ENCODE measurements around the gene CDAN1.
"Not testable (repeated sequence)": the region's sequence is repeated elsewhere in the genome, so short reads cannot be mapped to it uniquely, and the experiment has no call there.

CDAN1 gene

DNA sequence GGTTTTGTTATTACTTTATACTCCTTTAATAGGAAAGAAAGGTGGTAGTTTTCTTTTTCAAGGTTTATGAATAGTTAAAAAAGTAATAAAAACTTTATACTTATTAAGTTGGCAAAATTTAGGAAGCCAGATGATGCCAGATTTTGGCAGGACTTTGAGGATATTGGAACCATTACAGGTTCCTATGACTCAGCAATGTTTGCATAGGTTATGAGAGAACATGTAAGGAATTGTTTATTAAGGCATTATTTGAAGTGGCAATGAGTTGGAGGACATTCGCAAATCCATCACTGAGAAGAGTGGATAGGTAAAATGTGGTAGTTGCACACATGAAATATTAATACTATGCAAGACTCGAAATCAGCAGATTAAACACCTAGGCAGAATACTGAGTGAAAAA is 29.9 kb downstream of the CDAN1 start:
- DNase-seq (ENCODE audit: low read depth) = no peak

- no peak for DNase-seq (ENCODE audit: low read depth)
These were observed 31.6 kb downstream of the CDAN1 start for GRCh38 chr15:42705336-42705735.

- peak; percentile 43 for DNase-seq (ENCODE audit: low read depth)
These were observed 32.4 kb downstream of the CDAN1 start for GRCh38 chr15:42704492-42704926.

- no peak for DNase-seq (ENCODE audit: low read depth)
These were observed 40.3 kb downstream of the CDAN1 start for GRCh38 chr15:42696626-42697025.

- no peak for DNase-seq (ENCODE audit: low read depth)
These were observed 41.3 kb downstream of the CDAN1 start for GRCh38 chr15:42695527-42696071.

DNA sequence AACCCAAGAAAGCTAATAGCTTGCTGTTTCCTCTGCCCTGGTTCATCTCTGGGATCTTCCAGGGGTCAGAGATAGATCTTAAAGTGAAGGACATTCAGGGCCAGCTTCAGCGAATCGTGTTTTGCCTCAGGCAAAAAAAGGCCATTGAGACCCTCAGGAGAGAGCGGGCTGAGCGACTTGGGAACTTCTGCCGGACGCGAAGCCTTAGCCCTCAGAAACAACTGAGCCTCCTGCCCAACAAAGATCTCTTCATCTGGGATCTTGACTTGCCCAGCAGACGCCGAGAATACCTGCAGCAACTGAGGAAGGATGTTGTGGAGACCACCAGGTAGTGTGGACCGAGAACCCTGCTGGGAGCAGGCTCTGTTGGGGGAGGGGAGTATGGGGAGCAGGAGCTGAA is 42.5 kb downstream of the CDAN1 start:
- DNase-seq (ENCODE audit: low read depth) = no peak

- no peak for DNase-seq (ENCODE audit: low read depth)
These were observed 43.0 kb downstream of the CDAN1 start for GRCh38 chr15:42693942-42694341.

DNA sequence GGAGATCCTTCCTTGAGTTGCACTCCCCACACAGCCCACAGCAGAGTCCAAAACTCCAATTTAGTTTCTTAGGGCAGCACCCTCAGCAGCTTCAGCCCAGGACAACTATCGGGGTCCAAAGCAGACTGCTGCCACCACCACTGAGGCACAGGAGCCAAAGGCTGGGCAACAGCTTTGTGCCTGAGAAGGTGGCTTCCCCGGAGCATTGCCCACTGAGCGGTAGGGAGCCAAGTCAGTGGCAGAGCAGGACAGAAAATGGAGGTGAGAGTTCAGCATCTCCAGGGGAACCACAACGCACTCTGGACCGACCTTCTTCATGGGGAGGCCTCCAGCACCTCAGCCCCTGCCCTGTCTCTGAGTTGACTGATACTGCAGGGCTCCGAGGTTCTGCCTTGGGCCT is 43.4 kb downstream of the CDAN1 start:
- no peak for DNase-seq (ENCODE audit: low read depth)

DNA sequence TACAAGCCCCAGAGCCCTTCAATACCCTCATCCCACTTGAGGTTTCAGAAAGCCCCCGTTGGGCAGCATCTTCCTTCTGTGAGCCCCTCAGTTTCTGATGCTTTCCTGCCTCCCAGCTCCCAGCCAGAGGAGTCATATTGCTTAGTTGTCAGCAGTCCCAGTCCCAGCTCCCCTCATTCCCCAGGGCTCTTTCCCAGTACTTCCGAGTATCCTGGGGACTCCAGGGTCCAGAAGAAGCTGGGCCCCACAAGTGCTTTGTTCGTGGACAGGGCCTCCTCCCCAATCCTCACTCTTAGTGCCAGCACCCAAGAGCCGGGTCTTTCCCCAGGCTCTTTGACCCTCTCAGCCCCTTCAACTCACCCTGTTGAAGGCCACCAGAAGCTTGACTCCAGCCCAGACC is 43.9 kb downstream of the CDAN1 start:
- DNase-seq (ENCODE audit: low read depth) = no peak

DNA sequence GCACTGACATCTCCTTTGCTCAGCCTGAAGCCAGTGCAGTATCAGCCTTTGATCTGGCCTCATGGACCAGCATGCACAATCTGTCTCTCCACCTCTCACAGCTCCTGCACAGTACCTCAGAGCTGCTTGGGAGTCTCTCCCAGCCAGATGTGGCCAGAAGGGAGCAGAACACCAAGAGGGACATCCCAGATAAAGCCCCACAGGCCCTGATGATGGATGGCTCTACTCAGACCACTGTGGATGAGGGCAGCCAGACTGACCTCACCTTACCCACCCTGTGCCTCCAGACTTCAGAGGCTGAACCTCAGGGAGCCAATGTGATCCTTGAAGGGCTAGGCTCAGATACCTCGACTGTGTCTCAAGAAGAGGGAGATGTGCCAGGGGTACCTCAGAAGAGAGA is 44.4 kb downstream of the CDAN1 start:
- no peak for DNase-seq (ENCODE audit: low read depth)

DNA sequence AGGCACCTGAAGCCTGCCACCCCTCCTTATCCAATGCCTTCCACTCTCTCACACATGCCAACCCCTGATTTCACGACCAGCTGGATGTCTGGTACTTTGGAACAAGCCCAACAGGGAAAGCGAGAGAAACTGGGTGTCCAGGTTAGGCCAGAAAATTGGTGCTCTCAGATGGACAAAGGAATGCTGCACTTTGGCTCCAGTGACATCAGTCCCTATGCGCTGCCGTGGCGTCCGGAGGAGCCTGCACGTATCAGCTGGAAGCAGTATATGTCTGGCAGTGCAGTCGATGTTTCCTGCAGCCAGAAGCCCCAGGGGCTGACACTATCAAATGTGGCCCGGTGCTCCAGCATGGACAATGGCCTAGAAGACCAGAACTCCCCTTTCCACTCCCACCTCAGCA is 45.2 kb downstream of the CDAN1 start:
- DNase-seq (ENCODE audit: low read depth) = no peak

DNA sequence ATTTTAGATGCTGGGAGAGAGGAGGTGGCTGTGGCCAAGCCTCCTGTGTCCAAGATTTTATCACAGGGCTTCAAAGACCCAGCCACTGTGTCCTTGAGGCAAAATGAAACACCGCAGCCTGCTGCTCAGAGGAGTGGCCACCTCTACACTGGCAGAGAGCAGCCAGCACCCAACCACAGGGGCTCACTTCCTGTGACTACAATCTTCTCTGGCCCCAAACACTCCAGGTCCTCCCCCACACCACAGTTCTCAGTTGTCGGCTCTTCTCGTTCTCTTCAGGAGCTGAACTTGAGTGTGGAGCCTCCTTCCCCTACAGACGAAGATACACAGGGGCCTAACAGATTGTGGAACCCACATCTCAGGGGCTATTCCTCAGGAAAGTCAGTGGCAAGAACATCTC is 45.6 kb downstream of the CDAN1 start:
- DNase-seq (ENCODE audit: low read depth) = no peak

- DNase-seq (ENCODE audit: low read depth) = no peak
These were observed 48.6 kb downstream of the CDAN1 start for GRCh38 chr15:42688301-42688700.

DNA sequence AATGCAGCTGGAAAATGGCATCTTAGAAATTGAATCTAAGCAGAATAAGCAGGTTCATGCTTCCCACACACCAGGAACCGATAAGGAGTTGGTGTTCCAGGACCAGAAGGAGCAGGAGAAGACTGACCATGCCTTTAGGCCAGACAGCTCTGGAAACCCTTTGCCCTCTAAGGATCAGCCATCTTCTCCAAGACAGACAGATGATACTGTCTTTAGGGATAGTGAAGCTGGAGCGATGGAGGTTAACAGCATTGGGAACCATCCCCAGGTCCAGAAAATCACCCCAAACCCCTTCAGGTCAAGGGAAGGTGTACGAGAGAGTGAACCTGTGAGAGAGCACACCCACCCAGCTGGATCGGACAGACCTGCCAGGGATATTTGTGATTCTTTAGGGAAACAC is 49.2 kb downstream of the CDAN1 start:
- DNase-seq (ENCODE audit: low read depth) = no peak

GRCh38 chr15:42686281-42686680 is 50.6 kb downstream of the CDAN1 start:
- no peak for DNase-seq (ENCODE audit: low read depth)

GRCh38 chr15:42681119-42681518 is 55.8 kb downstream of the CDAN1 start:
- no peak for DNase-seq (ENCODE audit: low read depth)

DNA sequence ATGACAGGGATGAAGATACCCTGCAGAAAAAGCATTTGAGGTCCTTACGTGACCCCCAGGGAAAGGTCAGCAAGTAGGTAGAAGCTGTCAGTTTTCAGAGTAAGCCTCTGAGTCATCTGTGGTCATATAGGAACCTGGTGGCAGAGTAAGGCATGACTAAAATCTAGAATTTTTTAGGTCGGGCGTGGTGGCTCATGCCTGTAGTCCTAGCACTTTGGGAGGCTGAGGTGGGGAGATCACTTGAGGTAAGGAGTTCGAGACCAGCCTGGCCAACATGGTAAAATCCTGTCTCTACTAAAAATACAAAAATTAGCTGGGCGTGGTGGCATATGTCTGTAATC is 56.8 kb downstream of the CDAN1 start:
- DNase-seq (ENCODE audit: low read depth) = not testable (repeated sequence)

DNA sequence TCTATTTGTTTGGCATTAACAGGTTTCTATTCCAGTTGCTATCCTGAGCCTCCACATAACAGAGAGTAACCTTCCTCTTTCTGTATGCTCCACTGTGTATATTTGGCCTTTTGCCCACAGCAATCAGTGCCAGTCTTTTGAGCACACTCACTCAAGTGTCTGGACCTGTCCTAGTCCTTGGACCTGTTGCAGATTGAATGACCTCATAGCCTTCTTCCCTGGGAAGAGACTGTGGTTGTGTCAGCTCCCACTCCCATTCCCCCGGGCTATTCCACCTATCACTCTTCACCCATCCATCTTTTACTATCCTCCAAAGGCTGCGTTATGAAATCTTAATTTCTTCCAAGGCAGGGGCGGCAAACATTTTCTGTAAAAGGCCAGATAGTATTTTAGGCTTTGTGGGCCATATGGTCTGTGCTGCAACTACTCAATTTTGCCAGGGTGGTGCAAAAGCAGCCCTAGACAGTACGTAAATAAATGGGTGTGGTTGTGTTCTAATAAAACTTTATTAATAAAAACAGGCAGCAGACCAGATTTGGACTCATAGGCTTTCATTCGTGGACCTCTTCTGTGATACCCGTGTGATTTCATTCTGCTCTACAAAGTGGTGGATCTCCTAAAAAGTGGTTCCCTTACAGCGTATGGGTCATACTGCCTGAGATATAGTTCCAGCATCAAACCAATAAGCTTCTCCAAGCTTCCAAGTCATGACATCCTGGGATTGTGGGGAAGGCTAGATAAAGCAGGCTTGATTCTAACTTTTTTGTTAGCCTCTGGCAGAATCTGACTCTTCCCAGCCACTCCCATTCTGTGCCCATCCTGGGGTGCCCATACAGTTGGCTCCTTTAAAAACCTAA is 57.4 kb downstream of the CDAN1 start:
- no peak for DNase-seq (ENCODE audit: low read depth)

DNA sequence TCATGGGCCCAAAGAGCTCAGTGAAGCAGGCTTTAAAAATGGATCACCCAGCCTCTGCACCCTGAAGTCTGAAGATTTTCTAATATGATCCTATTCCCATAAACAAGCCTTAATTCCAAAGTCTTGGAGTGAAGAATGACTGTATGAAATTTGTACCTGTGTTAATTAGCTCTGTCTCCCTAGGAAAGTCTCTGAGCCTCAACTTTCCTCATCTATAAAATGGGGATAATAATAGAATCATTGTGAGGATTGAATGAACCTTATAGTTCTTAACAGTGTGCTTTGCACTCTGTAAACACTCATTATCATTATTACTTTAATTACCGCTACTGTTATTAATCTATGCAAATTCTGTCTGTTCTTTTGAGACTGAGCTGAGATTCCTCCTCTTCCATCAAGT is 61.9 kb downstream of the CDAN1 start:
- no peak for DNase-seq (ENCODE audit: low read depth)

- no peak for DNase-seq (ENCODE audit: low read depth)
These were observed 62.5 kb downstream of the CDAN1 start for GRCh38 chr15:42674472-42674871.

All from T follicular helper cell (primary cell).